HEK293 (cell line): ENCODE results near the gene CHIA.

Experiments
- CTCF ChIA-PET: fragments of 350-600 bp; formaldehyde crosslinking; extraction: SDS; loops from one replicate; lab custom pipeline; 2021; ENCODE audit warnings: antibody characterized with exemption; lab: Yijun Ruan, JAX
- POLR2A ChIA-PET: fragments of 300-600 bp; formaldehyde crosslinking; extraction: SDS; loops from one replicate; lab custom pipeline; 2020; ENCODE audit warnings: antibody characterized with exemption, inconsistent platforms; lab: Yijun Ruan, JAX
- H3K27ac ChIP-seq: fragments of 200-500 bp; sonication (Bioruptor generic); 2 replicates; pipeline ENCODE4 v1.5.1; 2014; ENCODE audit warnings: low read depth, low read length, control low read depth, inconsistent platforms; ENCODE audit errors: extremely low read depth
- H3K36me3 ChIP-seq, 2 experiments: fragments of 200-500 bp in 1 of 2; sonication (Bioruptor generic) in 1 of 2; 1 replicate in 1 of 2; 2 replicates in 1 of 2; pipeline ENCODE4 v1.5.1; 2014 to 2017; ENCODE audit warnings: inconsistent platforms in 2 of 2, low read length in 2 of 2; ENCODE audit not compliant: control insufficient read depth in 2 of 2, insufficient read depth in 1 of 2
- H3K4me1 ChIP-seq: fragments of 200-500 bp; sonication (Bioruptor generic); 2 replicates; pipeline ENCODE4 v1.5.1; 2014; ENCODE audit warnings: mild to moderate bottlenecking, low read length, inconsistent platforms; ENCODE audit not compliant: control insufficient read depth, insufficient read depth
- H3K4me3 ChIP-seq: 2 replicates; pipeline ENCODE4 v1.5.1; 2011; ENCODE audit warnings: low read depth, mild to moderate bottlenecking, control low read depth, low read length, moderate library complexity
- H3K9me3 ChIP-seq: fragments of 200-500 bp; sonication (Bioruptor generic); 2 replicates; pipeline ENCODE4 v1.5.1; 2014; ENCODE audit warnings: low read depth, low read length, inconsistent platforms; ENCODE audit not compliant: control insufficient read depth, insufficient read depth
- GFI1B ChIP-seq: fragments of 450-650 bp; formaldehyde crosslinking; IDR thresholded peaks from 2 replicates; pipeline ENCODE4 v1.5.1; 2016; ENCODE audit warnings: missing biosample characterization, missing genetic modification characterization
- MEIS1 ChIP-seq: sonication (generic); formaldehyde crosslinking; IDR thresholded peaks from 2 replicates; pipeline ENCODE4 v1.8.1; 2022; ENCODE audit warnings: missing genetic modification reagents, mild to moderate bottlenecking, borderline replicate concordance
- TCF7L2 ChIP-seq: IDR thresholded peaks from 2 replicates; pipeline ENCODE4 v1.6.1; 2011; ENCODE audit warnings: low read depth, mild to moderate bottlenecking, inconsistent platforms, low read length, moderate library complexity, borderline replicate concordance
- ZNF10 ChIP-seq: fragments of 450-650 bp; formaldehyde crosslinking; IDR thresholded peaks from 2 replicates; pipeline ENCODE4 v1.5.1; 2017; ENCODE audit warnings: missing biosample characterization, missing genetic modification characterization
- ZNF19 ChIP-seq: fragments of 450-650 bp; formaldehyde crosslinking; IDR thresholded peaks from 2 replicates; pipeline ENCODE4; 2016; ENCODE audit warnings: missing biosample characterization, missing genetic modification characterization, low read depth
- ZNF2 ChIP-seq: fragments of 450-650 bp; formaldehyde crosslinking; IDR thresholded peaks from 2 replicates; pipeline ENCODE4 v1.5.1; 2016; ENCODE audit warnings: missing biosample characterization, missing genetic modification characterization
- ZNF221 ChIP-seq: fragments of 450-650 bp; formaldehyde crosslinking; IDR thresholded peaks from 2 replicates; pipeline ENCODE4 v1.5.1; 2017; ENCODE audit warnings: missing biosample characterization, missing genetic modification characterization, borderline replicate concordance
- ZNF24 ChIP-seq: fragments of 450-650 bp; formaldehyde crosslinking; IDR thresholded peaks from 2 replicates; pipeline ENCODE4 v1.5.1; 2016; ENCODE audit warnings: missing biosample characterization, missing genetic modification characterization
- ZNF350 ChIP-seq: fragments of 450-650 bp; formaldehyde crosslinking; IDR thresholded peaks from 2 replicates; pipeline ENCODE4 v1.5.0; 2017; ENCODE audit warnings: missing biosample characterization, mild to moderate bottlenecking, missing genetic modification characterization
- ZNF37A ChIP-seq: fragments of 450-650 bp; IDR thresholded peaks from 2 replicates; pipeline ENCODE4 v1.5.1; 2018; ENCODE audit warnings: missing biosample characterization, missing genetic modification characterization
- ZNF391 ChIP-seq: fragments of 450-650 bp; formaldehyde crosslinking; IDR thresholded peaks from 2 replicates; pipeline ENCODE4 v1.5.1; 2016; ENCODE audit warnings: low read depth, missing biosample characterization, missing genetic modification characterization, borderline replicate concordance
- ZNF473 ChIP-seq: fragments of 450-650 bp; formaldehyde crosslinking; IDR thresholded peaks from 2 replicates; pipeline ENCODE4 v1.5.1; 2017; ENCODE audit warnings: missing biosample characterization, missing genetic modification characterization
- ZNF610 ChIP-seq: fragments of 450-650 bp; formaldehyde crosslinking; IDR thresholded peaks from 2 replicates; pipeline ENCODE4 v1.5.1; 2016; ENCODE audit warnings: missing biosample characterization, missing genetic modification characterization, borderline replicate concordance
- ZNF624 ChIP-seq: fragments of 450-650 bp; formaldehyde crosslinking; IDR thresholded peaks from 2 replicates; pipeline ENCODE4 v1.5.1; 2017; ENCODE audit warnings: missing biosample characterization, missing genetic modification characterization
- ZNF654 ChIP-seq: fragments of 450-650 bp; formaldehyde crosslinking; IDR thresholded peaks from 2 replicates; pipeline ENCODE4 v1.5.1; 2016; ENCODE audit warnings: low read depth, missing biosample characterization, missing genetic modification characterization
- ZNF677 ChIP-seq: fragments of 450-650 bp; IDR thresholded peaks from 2 replicates; pipeline ENCODE4 v1.5.0; 2018; ENCODE audit warnings: missing biosample characterization, mild to moderate bottlenecking, missing genetic modification characterization, moderate library complexity
- ZNF837 ChIP-seq: fragments of 450-650 bp; formaldehyde crosslinking; IDR thresholded peaks from 2 replicates; pipeline ENCODE4 v1.5.1; 2016; ENCODE audit warnings: missing biosample characterization, missing genetic modification characterization
- ZXDB ChIP-seq: fragments of 450-650 bp; formaldehyde crosslinking; IDR thresholded peaks from 2 replicates; pipeline ENCODE4 v1.5.1; 2016; ENCODE audit warnings: missing biosample characterization, missing genetic modification characterization
- TF ChIP-seq, protein P1 (sequence below): fragments of 450-650 bp; formaldehyde crosslinking; IDR thresholded peaks from 2 replicates; pipeline ENCODE4 v1.5.1; 2016; ENCODE audit warnings: missing biosample characterization, missing genetic modification characterization
- TF ChIP-seq, protein P2 (sequence below): fragments of 450-650 bp; formaldehyde crosslinking; IDR thresholded peaks from 2 replicates; pipeline ENCODE4 v1.5.1; 2016; ENCODE audit warnings: missing biosample characterization, missing genetic modification characterization
- TF ChIP-seq, protein P3 (sequence below): fragments of 450-650 bp; formaldehyde crosslinking; IDR thresholded peaks from 2 replicates; pipeline ENCODE4 v1.5.1; 2016; ENCODE audit warnings: missing biosample characterization, missing genetic modification characterization

The CHIA gene

DNA sequence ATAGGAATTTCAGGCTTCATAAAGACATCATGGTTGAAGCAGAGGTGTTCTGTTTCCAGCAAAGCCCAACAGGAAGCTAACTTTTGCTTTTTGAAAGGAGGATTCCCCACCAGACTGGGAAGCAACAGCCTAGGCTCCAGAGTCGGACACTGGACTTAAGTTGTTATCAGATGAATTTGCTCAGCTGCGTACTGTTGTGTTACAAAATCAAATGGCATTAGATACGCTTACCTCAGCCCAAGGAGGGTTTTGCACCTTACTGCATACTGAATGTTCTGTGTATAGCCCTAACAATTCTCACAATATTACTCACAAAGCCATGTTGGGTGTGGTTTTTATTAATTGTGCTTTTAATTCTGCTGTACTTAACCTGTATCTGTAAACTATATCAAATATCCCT, 547 bp upstream of the CHIA start:
- CTCF ChIA-PET = interaction anchor here (0.7 kb wide), 1 partner anchor 26 kb away, joined by 3 read pairs; no protein-coding TSS in a partner anchor
- no peak for TF ChIP-seq GFI1B (tag by site-specific recombination)
- TF ChIP-seq ZNF24 (tag by site-specific recombination) = no peak
- no peak for TF ChIP-seq ZNF610 (tag by site-specific recombination)
- no peak for TF ChIP-seq MEIS1 (CRISPR knock-in tag)
- TF ChIP-seq, protein P1, sequence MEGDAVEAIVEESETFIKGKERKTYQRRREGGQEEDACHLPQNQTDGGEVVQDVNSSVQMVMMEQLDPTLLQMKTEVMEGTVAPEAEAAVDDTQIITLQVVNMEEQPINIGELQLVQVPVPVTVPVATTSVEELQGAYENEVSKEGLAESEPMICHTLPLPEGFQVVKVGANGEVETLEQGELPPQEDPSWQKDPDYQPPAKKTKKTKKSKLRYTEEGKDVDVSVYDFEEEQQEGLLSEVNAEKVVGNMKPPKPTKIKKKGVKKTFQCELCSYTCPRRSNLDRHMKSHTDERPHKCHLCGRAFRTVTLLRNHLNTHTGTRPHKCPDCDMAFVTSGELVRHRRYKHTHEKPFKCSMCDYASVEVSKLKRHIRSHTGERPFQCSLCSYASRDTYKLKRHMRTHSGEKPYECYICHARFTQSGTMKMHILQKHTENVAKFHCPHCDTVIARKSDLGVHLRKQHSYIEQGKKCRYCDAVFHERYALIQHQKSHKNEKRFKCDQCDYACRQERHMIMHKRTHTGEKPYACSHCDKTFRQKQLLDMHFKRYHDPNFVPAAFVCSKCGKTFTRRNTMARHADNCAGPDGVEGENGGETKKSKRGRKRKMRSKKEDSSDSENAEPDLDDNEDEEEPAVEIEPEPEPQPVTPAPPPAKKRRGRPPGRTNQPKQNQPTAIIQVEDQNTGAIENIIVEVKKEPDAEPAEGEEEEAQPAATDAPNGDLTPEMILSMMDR = no peak
- no peak for TF ChIP-seq ZNF473 (tag by site-specific recombination)
- no peak for TF ChIP-seq ZNF837 (tag by site-specific recombination)
- TF ChIP-seq ZNF2 (tag by site-specific recombination) = no peak
- no peak for TF ChIP-seq TCF7L2
- TF ChIP-seq ZNF221 (tag by site-specific recombination) = no peak
- no peak overlapping the region for H3K4me3 ChIP-seq

DNA sequence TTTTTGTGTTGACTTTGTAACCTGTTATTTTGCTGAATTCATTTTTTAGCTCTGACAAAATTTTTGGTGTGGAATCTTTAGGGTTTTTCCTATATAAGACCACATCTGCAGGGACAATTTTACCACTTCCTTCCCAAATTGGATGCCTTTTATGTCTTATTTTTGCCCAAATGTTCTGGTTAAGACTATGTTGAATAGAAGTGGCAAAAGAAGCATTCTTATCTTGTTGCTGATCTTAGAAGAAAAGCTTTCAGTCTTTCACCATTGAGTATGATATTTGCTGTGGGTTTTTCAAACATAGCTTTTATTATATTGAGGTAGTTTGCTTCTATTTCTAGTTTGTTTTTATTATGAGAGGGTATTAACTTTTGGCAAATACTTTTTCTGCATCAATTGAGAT, 3.7 kb downstream of the CHIA start:
- Histone ChIP-seq H3K4me1 (no peaks in the 10 kb centered on the region), H3K27ac (no peak overlapping the region), H3K36me3 (no peaks in the 10 kb centered on the region), H3K4me3 (no peak overlapping the region), H3K9me3 (no peaks in the 10 kb centered on the region)
- POLR2A ChIA-PET = no interaction called here
- TF ChIP-seq ZNF10 = no peak
- no peak for TF ChIP-seq ZNF677 (tag by site-specific recombination)
- TF ChIP-seq, protein P2, sequence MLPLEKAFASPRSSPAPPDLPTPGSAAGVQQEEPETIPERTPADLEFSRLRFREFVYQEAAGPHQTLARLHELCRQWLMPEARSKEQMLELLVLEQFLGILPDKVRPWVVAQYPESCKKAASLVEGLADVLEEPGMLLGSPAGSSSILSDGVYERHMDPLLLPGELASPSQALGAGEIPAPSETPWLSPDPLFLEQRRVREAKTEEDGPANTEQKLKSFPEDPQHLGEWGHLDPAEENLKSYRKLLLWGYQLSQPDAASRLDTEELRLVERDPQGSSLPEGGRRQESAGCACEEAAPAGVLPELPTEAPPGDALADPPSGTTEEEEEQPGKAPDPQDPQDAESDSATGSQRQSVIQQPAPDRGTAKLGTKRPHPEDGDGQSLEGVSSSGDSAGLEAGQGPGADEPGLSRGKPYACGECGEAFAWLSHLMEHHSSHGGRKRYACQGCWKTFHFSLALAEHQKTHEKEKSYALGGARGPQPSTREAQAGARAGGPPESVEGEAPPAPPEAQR (tag by site-specific recombination) = no peak
- TF ChIP-seq, all 188 proteins: peak for 0
- CTCF ChIA-PET = interaction anchor here (0.7 kb wide), 1 partner anchor 93 kb away, joined by 3 read pairs; no protein-coding TSS in a partner anchor

More for the DNA sequence above, 547 bp upstream of the CHIA start:
- Histone ChIP-seq H3K36me3 (no peaks in the 10 kb centered on the region), H3K27ac (no peak overlapping the region), H3K4me1 (no peaks in the 10 kb centered on the region), H3K9me3 (no peaks in the 10 kb centered on the region)
- POLR2A ChIA-PET = no interaction called here

DNA sequence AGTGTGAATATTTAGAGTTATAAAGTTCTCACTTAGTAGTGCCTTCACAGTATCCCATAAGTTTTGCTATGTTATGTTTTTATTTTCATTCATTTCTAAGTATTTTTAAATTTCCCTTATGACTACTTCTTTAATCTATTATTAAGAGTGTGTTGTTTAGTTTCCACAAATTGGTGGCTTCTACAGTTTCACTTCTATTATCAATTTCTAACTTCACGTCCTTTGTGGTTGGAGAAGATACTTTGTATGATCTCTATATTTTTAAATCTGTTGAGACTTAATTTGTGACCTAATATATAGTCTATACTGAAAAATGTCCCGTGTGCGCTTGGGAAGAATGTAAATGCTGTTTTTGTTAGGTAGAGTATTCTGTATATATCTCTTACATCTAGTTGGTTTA, 11.7 kb downstream of the CHIA start:
- Histone ChIP-seq H3K36me3 (no peaks in the 10 kb centered on the region), H3K27ac (no peak overlapping the region), H3K4me1 (no peaks in the 10 kb centered on the region), H3K4me3 (no peak overlapping the region), H3K9me3 (no peaks in the 10 kb centered on the region)
- ChIA-PET CTCF (interaction anchor here (1.2 kb wide), 1 partner anchor 99 kb away, joined by 4 read pairs; no protein-coding TSS in a partner anchor), POLR2A (no interaction called here)
- TF ChIP-seq ZNF391 (tag by site-specific recombination) = no peak
- no peak for TF ChIP-seq ZNF37A
- TF ChIP-seq ZNF624 = no peak
- no peak for TF ChIP-seq ZXDB (tag by site-specific recombination)
- TF ChIP-seq, protein P3, sequence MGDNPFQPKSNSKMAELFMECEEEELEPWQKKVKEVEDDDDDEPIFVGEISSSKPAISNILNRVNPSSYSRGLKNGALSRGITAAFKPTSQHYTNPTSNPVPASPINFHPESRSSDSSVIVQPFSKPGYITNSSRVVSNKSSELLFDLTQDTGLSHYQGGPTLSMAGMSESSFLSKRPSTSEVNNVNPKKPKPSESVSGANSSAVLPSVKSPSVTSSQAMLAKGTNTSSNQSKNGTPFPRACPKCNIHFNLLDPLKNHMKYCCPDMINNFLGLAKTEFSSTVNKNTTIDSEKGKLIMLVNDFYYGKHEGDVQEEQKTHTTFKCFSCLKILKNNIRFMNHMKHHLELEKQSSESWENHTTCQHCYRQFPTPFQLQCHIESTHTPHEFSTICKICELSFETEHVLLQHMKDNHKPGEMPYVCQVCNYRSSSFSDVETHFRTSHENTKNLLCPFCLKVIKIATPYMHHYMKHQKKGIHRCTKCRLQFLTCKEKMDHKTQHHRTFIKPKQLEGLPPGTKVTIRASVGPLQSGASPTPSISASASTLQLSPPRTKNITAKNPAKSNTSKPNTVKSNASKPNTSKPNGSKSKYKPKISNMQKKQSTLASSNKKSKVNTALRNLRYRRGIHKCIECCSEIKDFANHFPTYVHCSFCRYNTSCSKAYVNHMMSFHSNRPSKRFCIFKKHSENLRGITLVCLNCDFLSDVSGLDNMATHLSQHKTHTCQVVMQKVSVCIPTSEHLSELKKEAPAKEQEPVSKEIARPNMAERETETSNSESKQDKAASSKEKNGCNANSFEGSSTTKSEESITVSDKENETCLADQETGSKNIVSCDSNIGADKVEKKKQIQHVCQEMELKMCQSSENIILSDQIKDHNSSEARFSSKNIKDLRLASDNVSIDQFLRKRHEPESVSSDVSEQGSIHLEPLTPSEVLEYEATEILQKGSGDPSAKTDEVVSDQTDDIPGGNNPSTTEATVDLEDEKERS = no peak
- no peak for TF ChIP-seq ZNF654
- TF ChIP-seq ZNF350 = no peak
- no peak for TF ChIP-seq ZNF19 (tag by site-specific recombination)
